ENCODE data around the gene RALB.
"Not testable (repeated sequence)": the region's sequence is repeated elsewhere in the genome, so short reads cannot be mapped to it uniquely, and the experiment has no call there.

RALB gene

GRCh38 chr2:120224735-120225548 is 27.7 kb upstream of the RALB start:
- no peak for DNase-seq

GRCh38 chr2:120225549-120226065 is 27.0 kb upstream of the RALB start:
- no peak for DNase-seq

DNA sequence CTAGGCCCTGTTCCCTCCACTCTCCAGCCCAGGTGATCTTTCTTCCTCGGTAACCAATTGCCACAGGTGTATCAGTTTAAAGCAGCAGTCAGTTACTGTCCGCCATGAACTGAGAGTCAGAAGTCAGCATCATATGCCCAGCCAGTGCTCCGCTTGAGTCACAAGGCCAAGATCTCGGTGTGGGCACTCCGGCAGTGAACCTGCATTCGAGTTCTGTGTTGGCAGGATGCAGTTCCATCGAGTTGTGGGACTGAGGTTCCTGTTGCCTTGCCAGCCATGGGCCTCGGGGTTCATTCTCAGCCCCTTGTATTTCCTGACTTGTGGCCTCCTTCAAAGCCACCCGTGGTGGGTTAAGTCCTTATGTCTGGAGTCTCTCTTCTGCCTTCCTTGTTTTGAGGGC is 26.3 kb upstream of the RALB start:
- no peak for DNase-seq

DNA sequence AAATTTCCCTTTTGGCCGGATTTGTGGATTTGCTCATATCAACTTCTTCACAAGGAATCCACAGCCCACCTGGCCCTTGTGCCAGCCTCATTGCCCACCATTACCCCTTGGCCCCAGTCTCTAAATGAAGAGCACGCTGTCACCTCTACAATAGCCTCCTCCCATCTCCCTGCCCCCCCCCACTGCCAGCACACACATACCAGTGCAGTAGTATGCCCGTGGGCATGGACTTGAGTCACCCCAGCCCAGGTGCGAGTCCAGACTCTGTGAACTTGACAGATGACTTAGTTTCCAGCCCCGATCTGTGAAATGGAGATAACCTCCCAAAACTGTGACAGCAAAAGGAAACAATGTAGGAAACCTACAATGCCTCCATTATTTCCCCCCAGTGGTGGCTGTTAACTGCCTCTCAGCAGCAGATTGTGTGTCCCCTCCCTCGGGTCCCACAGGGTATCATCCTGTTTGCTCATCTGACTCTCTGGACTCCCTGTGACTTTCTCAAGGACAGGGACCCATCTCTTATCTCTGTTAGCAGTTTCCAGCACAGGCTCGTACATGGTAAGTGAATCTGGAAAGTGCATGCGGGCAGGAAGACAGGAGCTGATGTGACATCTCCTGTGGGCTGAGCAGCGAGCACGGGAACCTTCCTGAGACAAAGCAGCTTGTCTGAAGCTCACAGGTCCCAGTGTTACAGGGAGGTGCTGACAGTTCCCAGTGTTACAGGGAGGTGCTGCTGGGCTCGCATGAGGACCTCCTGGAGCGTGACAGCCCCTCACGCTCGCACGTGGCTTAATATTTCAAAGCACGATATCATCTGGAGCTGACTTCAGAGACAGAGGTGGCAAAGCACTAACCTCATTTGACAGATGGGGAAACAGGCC is 25.3 kb upstream of the RALB start:
- DNase-seq: no peak

DNA sequence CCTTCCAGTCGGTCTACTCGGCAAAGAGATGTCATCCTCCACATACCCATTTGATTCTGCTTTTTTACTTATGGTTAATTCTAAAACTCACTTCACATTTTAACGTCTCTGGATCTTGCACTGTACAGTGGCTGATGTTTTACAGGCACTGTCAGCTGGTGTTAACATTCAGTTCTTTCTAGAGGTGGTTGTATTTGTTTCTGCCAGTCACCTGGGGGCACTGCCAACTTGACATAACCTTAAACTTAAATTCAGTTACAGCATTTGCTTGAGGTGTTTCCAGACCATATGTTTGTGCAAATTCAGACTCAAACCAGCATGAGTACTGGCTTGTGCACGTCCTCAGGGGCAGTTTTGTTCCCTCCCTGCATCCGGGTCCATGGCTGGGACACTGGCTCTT is 24.1 kb upstream of the RALB start:
- DNase-seq: no peak

DNA sequence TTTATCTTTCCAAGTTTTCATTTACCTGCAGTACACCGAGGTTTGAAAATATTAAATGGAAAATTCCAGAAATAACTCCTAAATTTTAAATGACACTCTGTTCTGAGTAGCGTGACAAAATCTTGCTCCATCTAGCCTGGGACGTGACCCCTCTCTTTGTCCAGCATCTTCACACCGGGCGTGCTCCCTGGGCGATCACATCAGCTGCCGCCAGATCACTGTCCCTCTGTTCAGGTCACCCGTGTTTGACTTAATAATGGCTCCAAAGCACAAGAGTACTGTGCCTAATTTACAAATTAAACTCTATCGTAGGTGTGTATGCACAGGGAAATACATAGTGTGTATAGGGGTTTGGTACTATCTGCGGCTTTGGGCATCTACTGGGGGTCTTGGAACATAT is 23.3 kb upstream of the RALB start:
- DNase-seq: no peak

- no peak for DNase-seq
Measured at GRCh38 chr2:120230515-120231471, 21.9 kb upstream of the RALB start.

- DNase-seq: peak; percentile 42
Measured at GRCh38 chr2:120231564-120231973, 21.1 kb upstream of the RALB start.

DNA sequence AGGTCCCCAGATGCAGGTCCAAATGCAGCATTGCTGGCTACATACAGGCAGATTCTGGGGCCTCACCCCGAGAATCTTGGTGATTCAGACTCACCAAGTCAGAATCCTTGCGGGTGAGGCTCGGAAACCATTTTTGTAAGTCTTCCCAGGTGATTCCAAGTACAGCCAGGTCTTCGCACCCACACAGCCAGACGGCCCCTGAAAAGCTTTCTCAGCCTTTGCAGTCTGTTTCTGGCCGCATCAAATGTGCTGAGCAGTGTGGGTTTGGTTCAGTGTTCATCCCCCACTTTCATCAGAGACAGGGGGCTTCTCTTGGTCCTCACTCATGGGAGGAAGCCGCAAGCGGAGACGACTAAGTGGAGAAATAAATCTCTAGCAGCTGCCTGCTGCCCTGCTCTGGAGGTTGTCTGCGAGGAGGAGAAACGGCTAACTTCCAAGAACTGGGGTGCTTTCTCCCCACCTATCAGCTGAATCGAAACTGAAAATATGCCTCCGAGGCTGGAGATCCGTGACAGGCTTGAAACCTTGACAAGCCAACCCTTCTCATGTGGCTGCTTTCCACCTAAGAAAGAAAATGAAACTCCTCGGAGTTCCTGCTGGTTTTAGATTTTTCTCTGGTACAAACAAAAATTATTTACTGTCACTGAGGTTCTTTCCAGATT is 20.5 kb upstream of the RALB start:
- DNase-seq: peak; percentile 73

DNA sequence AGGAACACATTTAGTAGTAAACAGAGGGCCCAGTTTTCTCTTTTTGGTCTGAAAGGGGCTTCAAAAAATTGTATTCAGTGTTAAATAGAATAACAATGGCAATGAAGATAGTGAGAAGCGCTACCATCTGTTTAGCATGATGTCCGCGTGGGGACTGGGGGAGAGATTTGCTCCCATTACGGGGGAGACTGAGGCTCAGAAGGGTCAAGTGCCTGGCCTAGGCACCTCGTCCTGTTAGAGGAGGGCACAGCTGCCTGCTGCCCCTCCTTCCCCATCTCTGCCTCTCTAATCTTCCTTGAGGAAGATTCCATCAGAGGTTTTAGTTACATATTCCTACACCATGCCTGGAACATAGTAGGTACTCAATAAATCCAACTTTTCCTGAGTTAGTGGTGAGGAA is 19.4 kb upstream of the RALB start:
- DNase-seq: no peak

GRCh38 chr2:120235158-120235557 is 17.5 kb upstream of the RALB start:
- DNase-seq: not testable (repeated sequence)

- DNase-seq: no peak
Measured at GRCh38 chr2:120235681-120236080, 17.0 kb upstream of the RALB start.

GRCh38 chr2:120236316-120236715 is 16.3 kb upstream of the RALB start:
- DNase-seq: no peak

DNA sequence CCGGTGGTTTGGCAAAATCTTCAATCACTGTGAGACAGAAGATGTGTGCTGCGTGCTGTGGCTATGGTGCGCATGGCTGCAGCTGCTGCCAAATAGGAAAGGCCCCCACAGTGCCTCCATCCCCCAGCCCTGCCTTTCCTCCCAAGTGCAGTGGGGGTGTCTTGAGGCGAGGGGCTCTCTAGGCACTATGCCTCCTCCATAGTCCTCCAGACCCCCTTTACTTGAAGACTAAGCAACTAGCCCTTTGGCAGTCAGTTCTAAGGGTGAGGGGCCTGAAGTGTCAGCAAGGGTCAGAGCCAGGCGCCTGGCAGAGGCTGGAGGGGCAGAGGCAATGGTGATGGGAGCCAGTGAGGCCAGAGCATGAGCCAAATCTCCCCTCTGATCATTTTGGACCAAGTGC is 15.9 kb upstream of the RALB start:
- DNase-seq: no peak

- DNase-seq: no peak
Measured at GRCh38 chr2:120237491-120237902, 15.2 kb upstream of the RALB start.

DNA sequence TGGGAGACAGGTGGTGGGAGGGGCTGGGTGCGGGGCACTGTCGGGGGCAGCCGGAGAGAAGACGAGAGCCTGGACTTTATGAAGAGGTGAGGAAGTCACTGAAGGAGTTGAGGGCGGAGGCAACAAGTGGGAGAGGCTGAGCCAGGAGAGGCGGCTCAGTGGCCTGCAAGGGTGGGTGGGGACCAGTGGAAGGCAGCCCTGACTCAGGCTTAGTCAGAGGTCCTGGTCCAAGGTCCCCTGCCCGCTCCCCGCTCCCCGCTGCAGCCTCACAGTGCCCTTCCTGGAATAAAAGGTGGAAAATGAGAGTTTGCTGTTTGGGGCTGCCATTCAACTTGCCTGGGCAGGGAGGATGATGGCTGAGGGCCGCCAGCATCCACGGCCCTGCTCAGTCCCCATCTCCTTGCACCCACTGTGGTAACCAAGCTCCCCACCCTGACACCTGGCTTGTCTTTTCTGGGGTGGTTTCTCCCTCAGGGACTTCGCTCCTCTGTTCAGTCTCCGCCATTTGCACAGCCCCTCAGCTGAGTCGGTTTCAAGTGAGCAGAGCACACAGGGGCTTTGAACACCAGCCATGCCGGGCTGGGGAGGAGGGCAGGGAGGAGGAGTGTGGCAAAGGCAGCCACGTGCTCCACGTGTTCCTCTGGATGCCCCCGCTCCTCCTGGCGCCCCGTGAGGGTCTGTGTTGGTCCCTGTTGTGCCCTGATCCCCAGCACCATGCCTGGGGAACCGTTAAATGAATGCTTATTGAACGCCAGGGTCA is 13.7 kb upstream of the RALB start:
- no peak for DNase-seq

DNA sequence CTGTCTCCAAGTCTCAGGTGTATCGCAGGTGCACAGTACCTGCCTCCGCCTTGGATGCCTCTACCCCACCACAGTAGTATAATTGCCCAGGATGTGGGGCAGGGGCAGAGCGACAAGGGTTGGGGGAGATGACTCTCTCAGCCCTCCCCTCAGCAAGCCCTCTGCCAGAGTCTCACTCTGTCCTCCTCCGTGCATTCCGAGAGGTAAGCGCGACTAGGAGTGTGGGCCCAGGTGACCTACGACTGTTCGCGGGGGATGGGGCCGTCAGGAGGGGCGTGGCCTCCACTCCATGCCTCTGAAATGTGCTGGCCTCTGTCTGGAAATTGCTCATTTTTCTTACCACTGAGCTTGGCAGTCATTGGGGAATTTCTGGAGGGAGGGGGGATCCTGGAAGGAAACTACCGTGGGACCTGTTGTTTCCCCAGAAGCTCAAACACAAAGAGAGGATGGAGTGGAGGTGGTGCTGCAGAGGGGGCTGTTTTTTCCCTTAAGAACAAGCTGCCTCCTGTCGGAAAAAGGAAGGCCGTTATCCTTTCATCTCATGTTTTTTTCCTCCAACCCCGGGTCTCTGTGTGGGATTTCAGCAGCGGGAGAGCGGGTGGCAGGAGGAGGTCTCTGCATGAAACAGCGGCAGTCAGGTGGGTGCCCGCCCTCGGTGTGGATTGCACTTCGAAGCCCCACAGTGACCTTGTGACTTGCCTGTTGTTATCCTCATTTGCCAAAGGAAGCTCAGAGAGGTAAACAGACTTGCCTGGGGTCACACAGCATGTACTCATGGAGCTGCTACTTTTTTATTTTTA is 13.0 kb upstream of the RALB start:
- DNase-seq: no peak

- no peak for DNase-seq
Measured at GRCh38 chr2:120240901-120241429, 11.7 kb upstream of the RALB start.

DNA sequence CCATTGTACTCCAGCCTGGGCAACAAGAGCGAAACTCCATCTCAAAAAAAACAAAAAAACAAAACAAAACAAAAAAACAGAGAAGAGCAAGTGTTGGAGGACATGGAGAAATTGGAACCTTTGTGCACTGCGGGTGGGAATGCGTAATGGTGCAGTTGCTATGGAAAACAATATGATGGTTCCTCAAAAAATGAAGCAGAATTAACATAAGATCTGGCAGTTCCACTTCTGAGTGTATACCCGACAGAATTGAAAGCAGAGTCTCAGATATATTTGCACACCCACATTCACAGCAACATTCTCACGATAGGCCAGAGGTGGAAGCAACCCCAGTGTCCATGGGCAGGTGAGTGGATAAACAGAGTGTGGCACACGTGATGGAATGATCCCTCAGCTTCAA is 11.0 kb upstream of the RALB start:
- DNase-seq: no peak

GRCh38 chr2:120243211-120243610 is 9.4 kb upstream of the RALB start:
- no peak for DNase-seq

Measured in CD4-positive, alpha-beta T cell treated with Interleukin-6 for 4 hours (primary cell).